WERI-Rb-1 (cell line): Measurements from ENCODE around the gene ZNF2.

Experiments
- DNase-seq: peaks from one replicate; pipeline ENCODE4 v3.0.0-alpha.2; 2020
- H3K27ac ChIP-seq: fragments of 250-450 bp; sonication (Bioruptor Pico); 2 replicates; pipeline ENCODE4 v1.5.1; 2020; ENCODE audit warnings: mild to moderate bottlenecking, moderate library complexity
- H3K27me3 ChIP-seq: fragments of 250-450 bp; sonication (Bioruptor Pico); 2 replicates; pipeline ENCODE4 v1.5.1; 2021; ENCODE audit warnings: mild to moderate bottlenecking, low read depth, moderate library complexity; ENCODE audit not compliant: insufficient read depth, severe bottlenecking
- H3K36me3 ChIP-seq: fragments of 250-450 bp; sonication (Bioruptor Pico); 2 replicates; pipeline ENCODE4 v1.5.1; 2020; ENCODE audit warnings: mild to moderate bottlenecking, moderate library complexity
- H3K4me3 ChIP-seq: 2 replicates; pipeline ENCODE4 v1.5.1; 2011; ENCODE audit warnings: low read depth, mild to moderate bottlenecking, control low read depth, low read length
- H3K9me3 ChIP-seq: fragments of 250-450 bp; sonication (Bioruptor Pico); 2 replicates; pipeline ENCODE4 v1.5.1; 2021; ENCODE audit warnings: mild to moderate bottlenecking, moderate library complexity; ENCODE audit not compliant: severe bottlenecking
- CTCF ChIP-seq: IDR thresholded peaks from 2 replicates; pipeline ENCODE4 v1.5.1; 2011; ENCODE audit warnings: low read depth, mild to moderate bottlenecking, control low read depth, inconsistent platforms, low read length

The ZNF2 gene

GRCh38 chr2:95165030-95165370, 609 bp upstream of the ZNF2 start:
- peak overlapping the region; percentile 70 for H3K4me3 ChIP-seq
- H3K9me3 ChIP-seq = peaks cover 1% of the 10 kb centered on the region
- no peak for TF ChIP-seq CTCF
- DNase-seq = no peak
- H3K27ac ChIP-seq = peak overlapping the region; percentile 94
- no peaks in the 10 kb centered on the region for H3K27me3 ChIP-seq
- no peaks in the 10 kb centered on the region; the same call in 1 of the 2 replicates for H3K36me3 ChIP-seq

GRCh38 chr2:95166065-95166763, 605 bp downstream of the ZNF2 start:
- no peaks in the 10 kb centered on the region; the same call in 1 of the 2 replicates for H3K36me3 ChIP-seq
- DNase-seq = no peak
- no peak for TF ChIP-seq CTCF
- H3K27me3 ChIP-seq = no peaks in the 10 kb centered on the region
- H3K4me3 ChIP-seq = peak overlapping the region; percentile 70
- H3K9me3 ChIP-seq = no peaks in the 10 kb centered on the region
- H3K27ac ChIP-seq = peak overlapping the region; percentile 94

- H3K27ac ChIP-seq = no peak overlapping the region
- no peaks in the 10 kb centered on the region for H3K36me3 ChIP-seq
- no peaks in the 10 kb centered on the region for H3K27me3 ChIP-seq
- TF ChIP-seq CTCF = no peak
- H3K4me3 ChIP-seq = no peak overlapping the region
- H3K9me3 ChIP-seq = peaks cover 3% of the 10 kb centered on the region
- no peak for DNase-seq
These were observed 6.3 kb downstream of the ZNF2 start for GRCh38 chr2:95171902-95172301.

- Histone ChIP-seq H3K4me3 (no peak overlapping the region), H3K9me3 (peaks cover 3% of the 10 kb centered on the region), H3K36me3 (no peaks in the 10 kb centered on the region), H3K27me3 (no peaks in the 10 kb centered on the region), H3K27ac (no peak overlapping the region)
- no peak for TF ChIP-seq CTCF
- no peak for DNase-seq
These were observed 8.5 kb downstream of the ZNF2 start for GRCh38 chr2:95174031-95174542.

GRCh38 chr2:95179451-95179850, 13.8 kb downstream of the ZNF2 start:
- Histone ChIP-seq H3K36me3 (peaks cover 20% of the 10 kb centered on the region), H3K9me3 (peaks cover 9% of the 10 kb centered on the region), H3K27ac (no peak overlapping the region), H3K4me3 (no peak overlapping the region), H3K27me3 (no peaks in the 10 kb centered on the region)
- no peak for DNase-seq
- no peak for TF ChIP-seq CTCF

- TF ChIP-seq CTCF = no peak
- peaks cover 20% of the 10 kb centered on the region for H3K36me3 ChIP-seq
- no peaks in the 10 kb centered on the region for H3K27me3 ChIP-seq
- no peak overlapping the region for H3K27ac ChIP-seq
- peaks cover 6% of the 10 kb centered on the region for H3K9me3 ChIP-seq
- no peak overlapping the region for H3K4me3 ChIP-seq
- no peak for DNase-seq
These were observed 16.2 kb downstream of the ZNF2 start for GRCh38 chr2:95181774-95182173.
